Liver (tissue), 3 donors: Measurements from ENCODE around the gene MSL2.
"Not testable (repeated sequence)": the region's sequence is repeated elsewhere in the genome, so short reads cannot be mapped to it uniquely, and the experiment has no call there.

ENCODE experiments used
- FOXA1 ChIP-seq: IDR thresholded peaks from 2 replicates; pipeline ENCODE4 v1.6.1; 2016; ENCODE audit warnings: antibody characterized with exemption
- NR2F2 ChIP-seq: IDR thresholded peaks from 2 replicates; pipeline ENCODE4 v1.6.1; 2016; ENCODE audit warnings: antibody characterized with exemption
- SP1 ChIP-seq: IDR thresholded peaks from 2 replicates; pipeline ENCODE4 v1.6.1; 2018; ENCODE audit warnings: antibody characterized with exemption, mild to moderate bottlenecking
- TF ChIP-seq, protein P1 (sequence below): fragments of 150-350 bp; IDR thresholded peaks from 2 replicates; pipeline ENCODE4 v1.5.1; 2017; ENCODE audit warnings: improper control_type of control experiment, low read depth, low read length; ENCODE audit not compliant: missing input control
- TF ChIP-seq, protein P2 (sequence below): IDR thresholded peaks from 2 replicates; pipeline ENCODE4 v1.6.1; 2016; ENCODE audit warnings: antibody characterized with exemption, mild to moderate bottlenecking
- donor health status: healthy.
- donor health status: healthy.

DNA sequence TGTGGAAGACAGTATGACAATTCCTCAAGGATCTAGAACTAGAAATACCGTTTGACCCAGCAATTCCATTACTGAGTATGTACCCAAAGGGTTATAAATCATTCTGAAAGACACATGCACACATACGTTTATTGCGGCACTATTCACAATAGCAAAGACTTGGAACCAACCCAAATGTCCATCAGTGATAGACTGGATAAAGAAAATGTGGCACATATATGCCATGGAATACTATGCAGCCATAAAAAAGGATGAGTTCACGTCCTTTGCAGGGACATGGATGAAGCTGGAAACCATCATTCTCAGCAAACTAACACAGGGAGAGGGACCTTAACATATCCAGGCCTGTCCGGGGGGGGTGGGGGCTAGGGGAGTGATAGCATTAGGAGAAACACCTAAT lies 76.4 kb downstream of the MSL2 start:
- TF ChIP-seq, protein P1, sequence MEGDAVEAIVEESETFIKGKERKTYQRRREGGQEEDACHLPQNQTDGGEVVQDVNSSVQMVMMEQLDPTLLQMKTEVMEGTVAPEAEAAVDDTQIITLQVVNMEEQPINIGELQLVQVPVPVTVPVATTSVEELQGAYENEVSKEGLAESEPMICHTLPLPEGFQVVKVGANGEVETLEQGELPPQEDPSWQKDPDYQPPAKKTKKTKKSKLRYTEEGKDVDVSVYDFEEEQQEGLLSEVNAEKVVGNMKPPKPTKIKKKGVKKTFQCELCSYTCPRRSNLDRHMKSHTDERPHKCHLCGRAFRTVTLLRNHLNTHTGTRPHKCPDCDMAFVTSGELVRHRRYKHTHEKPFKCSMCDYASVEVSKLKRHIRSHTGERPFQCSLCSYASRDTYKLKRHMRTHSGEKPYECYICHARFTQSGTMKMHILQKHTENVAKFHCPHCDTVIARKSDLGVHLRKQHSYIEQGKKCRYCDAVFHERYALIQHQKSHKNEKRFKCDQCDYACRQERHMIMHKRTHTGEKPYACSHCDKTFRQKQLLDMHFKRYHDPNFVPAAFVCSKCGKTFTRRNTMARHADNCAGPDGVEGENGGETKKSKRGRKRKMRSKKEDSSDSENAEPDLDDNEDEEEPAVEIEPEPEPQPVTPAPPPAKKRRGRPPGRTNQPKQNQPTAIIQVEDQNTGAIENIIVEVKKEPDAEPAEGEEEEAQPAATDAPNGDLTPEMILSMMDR = not testable (repeated sequence)
- TF ChIP-seq, protein P2, sequence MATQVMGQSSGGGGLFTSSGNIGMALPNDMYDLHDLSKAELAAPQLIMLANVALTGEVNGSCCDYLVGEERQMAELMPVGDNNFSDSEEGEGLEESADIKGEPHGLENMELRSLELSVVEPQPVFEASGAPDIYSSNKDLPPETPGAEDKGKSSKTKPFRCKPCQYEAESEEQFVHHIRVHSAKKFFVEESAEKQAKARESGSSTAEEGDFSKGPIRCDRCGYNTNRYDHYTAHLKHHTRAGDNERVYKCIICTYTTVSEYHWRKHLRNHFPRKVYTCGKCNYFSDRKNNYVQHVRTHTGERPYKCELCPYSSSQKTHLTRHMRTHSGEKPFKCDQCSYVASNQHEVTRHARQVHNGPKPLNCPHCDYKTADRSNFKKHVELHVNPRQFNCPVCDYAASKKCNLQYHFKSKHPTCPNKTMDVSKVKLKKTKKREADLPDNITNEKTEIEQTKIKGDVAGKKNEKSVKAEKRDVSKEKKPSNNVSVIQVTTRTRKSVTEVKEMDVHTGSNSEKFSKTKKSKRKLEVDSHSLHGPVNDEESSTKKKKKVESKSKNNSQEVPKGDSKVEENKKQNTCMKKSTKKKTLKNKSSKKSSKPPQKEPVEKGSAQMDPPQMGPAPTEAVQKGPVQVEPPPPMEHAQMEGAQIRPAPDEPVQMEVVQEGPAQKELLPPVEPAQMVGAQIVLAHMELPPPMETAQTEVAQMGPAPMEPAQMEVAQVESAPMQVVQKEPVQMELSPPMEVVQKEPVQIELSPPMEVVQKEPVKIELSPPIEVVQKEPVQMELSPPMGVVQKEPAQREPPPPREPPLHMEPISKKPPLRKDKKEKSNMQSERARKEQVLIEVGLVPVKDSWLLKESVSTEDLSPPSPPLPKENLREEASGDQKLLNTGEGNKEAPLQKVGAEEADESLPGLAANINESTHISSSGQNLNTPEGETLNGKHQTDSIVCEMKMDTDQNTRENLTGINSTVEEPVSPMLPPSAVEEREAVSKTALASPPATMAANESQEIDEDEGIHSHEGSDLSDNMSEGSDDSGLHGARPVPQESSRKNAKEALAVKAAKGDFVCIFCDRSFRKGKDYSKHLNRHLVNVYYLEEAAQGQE = not testable (repeated sequence)
- not testable (repeated sequence) for TF ChIP-seq FOXA1, NR2F2, SP1
